AG08395 (cell line): ENCODE data around the gene RIN1.
"Not testable (repeated sequence)": the region's sequence is repeated elsewhere in the genome, so short reads cannot be mapped to it uniquely, and the experiment has no call there.

ENCODE experiments used
- DNase-seq: peaks from one replicate; pipeline ENCODE4 v3.0.0; 2012; ENCODE audit warnings: mixed read lengths, low spot score

RIN1 gene

DNA sequence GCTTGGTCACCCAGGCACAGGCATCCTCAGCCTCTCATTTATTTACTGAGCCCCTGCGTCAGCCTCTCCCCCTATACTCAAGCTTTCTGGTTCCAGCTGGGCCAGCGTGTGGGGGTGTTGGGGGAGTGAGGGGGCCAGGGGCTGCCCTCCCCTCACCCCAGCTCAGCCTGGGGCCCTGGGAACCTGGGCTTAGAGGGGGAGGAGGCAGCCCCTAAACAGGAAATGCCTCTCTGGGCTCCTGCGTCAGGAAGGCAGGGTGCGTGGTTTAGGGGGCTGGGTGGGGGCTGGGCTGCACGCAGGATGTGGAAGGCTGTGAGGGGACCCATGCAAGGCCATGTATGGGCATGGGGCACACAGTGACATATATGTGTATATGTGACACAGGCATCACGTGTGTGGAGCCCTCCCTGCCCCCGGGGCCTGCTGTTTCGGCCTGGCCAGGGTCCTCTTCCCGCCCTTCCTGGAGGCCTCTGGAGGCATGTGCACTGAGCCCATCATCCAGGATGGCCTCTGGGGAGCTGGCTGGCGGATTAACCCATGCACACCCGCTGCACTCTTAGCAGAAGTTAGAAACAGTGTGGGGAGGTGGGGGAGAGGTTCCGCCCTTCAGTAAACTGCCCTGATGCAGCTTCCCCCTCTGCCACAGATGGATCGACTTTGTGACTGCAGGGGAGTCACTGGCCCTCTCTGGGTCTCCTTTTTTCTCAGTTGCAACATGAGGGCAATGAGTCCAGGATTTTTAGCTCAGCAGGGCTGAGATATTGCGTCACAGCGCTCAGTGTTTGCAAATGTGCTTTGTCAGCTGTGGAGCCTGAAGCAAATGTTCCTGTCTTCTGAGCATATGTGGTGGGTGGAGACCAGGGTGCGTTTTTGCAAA is 18.3 kb downstream of the RIN1 start:
- DNase-seq: peak; percentile 46

DNA sequence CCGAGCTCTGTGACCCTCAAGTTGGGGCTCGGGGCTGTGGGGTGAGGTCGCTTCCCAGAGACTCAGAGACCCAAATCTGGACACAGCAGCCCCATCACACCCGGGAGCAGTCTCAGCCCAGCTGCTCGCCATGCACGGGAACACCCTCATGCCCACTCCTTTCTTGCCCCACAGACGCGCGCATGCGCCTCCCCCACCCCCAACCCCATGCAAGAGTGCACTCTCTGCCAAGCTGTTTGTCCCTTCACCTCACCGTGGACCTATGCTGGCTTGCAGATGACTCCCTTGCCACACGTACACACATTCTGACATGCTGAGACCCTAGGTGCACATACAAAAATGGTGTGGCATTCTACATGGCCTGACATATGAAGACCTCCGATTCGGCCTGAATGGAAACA is 18.9 kb downstream of the RIN1 start:
- DNase-seq: peak; percentile 76

DNA sequence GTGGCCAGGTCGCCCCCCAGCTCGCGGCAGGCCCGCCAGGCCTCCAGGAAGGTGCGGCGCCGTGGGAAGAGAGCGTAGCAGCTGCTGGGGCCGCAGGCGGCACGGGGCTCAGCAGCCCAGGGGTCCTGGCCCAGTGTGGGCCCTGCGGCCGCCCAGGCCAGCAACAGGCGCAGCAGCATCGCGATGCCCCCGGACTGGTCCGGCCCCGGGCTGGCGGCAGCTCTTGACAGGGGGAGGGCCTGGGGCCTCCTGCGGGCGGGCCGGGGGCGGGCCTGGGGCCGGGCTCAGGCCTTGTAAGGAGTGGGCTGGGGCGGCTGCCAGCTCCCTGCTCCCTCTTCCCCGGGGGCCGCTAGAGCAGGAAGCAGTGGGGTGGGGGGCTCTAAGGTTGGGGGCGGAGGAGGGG is 19.4 kb downstream of the RIN1 start, which contains the start of gene CD248:
CD248 (minus strand) TSS at position 196 of the 403 bp plus-strand sequence; CDS start at position 179, 17 bp downstream.
- DNase-seq: peak; percentile 72

DNA sequence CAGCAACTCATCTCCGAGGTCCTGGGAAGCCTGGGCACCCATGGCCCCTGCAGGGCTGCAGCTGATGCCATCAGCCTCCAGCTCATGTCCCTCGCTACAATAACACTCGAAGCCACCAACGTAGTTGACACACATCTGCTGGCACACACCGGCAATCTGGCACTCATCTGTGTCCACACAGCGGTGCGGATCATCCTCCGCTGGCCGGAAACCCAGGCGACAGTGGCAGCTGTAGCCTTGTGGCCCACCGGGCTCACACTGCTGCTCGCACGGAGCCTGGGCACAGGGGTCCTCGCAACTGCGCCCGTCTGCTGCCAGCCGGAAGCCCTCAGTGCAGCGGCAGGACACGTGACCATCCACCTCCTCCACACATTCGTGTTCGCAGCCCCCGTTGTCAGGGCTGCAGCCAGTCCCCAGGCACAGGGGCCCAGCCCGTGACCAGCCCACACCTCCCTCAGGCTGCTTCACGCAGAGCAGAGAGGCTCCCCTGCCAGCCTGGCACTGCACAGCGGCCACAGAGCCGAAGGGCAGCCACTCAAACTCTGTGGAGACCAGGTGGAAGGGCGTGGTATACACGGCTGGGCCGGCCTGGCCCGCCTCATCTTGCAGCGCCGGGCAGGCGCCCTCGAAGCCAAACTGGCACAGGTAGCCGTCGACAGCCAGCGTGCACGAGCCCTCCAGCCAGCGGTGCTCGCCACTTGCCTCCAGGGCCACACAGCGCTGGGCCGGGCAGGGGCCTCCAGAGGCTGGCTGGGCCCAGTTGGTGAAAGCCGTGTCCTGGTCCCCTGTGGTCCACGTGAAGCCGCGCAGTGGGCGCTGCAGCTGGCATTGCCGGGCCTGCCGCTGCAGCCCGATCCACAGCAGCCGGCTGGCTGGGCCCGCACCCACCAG is 20.1 kb downstream of the RIN1 start:
- no peak for DNase-seq

DNA sequence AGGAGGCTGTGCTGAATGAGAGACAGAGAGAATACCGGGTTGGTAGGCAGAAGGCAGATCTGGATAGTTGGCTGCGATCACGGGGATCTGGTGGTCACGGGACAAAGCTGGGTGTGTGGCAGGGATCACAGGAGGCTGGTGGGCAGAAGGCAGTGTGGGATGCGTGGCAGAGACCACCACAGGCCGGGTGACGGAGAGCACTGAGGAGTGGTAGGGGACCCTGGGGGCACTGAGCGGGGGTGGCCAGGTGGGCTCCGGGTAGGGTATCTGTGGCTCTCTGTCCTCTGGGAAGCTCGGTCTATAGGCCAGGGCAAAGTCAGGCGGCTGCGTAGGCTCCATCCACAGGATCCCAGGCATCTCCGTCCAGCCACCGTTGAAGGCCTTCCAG is 20.7 kb downstream of the RIN1 start:
- DNase-seq: no peak

DNA sequence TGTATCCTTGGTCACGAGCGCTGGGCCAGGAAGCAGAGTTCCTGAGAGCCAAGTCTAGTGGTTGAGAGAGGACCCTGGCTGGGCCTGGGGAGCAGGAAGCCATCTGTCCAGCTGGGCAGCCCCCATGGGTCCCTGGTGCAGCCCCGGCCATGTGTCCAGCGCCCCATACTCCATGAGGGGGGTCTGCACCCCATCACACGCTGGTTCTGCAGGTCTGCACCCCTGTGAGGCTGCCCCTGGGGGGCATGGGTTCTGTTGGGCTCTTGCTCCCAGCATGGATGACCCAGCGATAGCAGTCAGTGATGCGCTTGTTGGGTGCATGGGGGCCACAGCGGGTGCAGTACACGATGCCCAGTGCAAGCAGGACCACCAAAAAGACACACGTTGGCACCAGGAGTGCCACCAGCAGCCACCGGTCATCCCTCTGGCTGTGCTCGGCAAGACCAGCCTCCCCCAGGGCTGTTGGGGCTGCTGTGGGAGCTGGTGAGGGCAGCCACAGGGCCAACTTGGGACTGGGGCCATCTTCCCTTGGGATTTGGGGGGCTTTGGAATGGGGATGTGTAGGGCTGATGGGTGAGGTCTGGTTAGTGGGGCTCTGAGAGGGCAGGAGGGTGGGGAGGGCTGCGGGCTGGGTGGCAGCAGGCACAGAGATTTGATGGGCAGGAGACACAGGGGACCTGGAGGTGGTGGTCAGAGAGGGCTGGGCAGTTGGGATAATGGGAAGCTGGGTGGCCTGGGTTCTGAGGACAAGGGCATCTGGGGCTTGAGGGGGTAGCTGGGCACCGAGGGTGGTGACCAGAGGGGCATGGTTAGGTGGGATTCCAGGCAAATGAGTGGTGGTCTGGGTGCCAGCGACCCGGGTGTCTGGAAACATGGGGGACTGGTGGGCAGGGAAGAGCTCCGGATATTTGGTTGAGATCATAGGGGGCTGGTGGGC is 21.4 kb downstream of the RIN1 start:
- DNase-seq: no peak

DNA sequence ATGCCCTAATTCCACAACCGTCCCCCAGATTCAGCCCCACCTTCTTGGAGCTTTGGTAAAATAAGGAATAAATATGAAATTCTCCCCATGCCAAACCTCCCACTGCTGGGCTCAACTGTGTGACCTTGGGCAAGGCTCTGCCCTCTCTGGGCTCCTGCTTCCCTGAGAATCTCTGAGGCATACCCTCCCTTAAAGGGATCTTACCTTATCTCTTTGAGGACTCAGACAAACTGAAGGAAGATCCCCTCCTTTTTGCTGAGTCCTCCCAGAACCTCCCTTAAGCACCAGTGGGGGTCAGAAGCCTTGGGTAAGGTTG is 22.1 kb downstream of the RIN1 start:
- DNase-seq: no peak

DNA sequence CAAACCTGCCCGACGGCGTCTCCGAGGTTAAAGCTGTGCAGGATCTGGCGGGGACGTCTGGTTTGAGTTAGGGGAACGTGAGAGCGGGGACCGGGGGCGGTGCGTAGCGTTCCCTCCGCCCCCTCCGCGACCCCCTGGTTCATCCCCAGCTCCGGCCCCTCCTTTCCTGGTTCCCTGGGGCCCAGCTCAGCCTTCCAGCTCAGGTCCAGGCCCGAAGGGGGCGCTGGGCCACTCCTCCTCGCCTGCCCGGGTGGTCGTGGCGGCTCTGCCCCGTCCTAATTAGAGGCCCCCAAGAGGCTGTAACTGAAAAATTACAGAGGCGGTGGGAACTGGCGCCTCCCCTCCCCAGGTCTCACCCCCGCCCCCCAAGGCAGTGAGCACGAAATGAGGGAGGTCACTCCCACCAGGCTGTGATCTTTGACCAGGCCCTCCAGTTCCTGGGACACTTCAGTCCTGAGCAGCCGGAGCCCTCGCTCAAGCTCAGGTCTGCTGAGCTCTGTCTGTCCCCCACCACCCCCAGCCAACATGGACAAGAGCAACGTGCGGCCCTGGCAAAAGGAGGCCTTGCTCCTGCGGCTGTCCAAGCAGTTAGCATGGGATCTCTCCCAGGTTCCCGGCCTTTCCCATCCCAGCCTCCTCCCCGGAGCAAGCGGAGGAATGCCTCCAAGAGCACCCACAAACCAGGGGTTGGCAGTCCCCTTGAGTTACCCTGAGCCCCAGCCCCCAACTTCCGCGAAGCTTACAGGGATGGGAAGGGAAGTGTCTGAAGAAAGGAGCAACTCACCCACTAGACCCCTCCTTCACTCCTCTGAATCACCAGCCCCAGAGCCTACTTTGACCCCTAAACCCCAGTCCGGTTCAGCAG is 22.7 kb downstream of the RIN1 start:
- DNase-seq: no peak

DNA sequence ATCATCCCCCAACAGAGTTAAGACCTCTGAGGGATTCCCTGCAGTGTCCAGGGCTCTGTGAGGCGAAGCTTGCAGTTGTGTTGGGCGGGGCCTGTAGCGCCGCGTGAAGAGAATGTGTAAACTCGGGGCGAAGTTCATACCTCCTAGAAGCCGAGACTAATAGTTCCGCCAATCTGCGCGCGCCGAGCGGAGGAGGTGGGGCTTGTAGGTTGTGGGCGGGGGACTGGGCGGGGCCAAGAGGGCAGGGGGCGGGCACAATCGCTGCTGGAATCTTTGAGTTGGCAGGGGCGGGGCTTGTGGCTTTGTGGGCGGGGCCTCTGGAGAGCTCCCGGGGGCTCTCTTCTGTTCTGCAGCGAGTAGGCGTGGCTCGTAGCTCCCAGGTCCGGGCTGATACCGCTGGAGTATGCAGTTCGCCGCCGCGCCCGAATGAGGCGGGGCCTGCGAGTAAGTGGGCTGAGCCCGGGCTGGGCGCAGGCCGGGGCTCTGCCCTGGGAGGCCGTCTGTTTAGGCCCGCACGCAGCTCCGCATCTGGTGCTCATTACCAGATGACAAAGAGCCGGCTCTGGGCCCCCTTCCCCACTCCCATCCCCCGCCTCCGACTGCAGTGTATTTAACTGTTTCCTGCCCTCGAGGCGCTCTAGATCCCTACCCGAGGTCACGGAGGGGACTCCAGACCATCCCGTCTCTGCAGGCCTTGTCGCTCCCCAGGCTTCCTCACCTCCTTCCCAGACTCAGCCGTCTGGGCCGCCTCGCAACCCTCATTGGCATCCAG is 23.5 kb downstream of the RIN1 start:
- DNase-seq: peak; percentile 98

DNA sequence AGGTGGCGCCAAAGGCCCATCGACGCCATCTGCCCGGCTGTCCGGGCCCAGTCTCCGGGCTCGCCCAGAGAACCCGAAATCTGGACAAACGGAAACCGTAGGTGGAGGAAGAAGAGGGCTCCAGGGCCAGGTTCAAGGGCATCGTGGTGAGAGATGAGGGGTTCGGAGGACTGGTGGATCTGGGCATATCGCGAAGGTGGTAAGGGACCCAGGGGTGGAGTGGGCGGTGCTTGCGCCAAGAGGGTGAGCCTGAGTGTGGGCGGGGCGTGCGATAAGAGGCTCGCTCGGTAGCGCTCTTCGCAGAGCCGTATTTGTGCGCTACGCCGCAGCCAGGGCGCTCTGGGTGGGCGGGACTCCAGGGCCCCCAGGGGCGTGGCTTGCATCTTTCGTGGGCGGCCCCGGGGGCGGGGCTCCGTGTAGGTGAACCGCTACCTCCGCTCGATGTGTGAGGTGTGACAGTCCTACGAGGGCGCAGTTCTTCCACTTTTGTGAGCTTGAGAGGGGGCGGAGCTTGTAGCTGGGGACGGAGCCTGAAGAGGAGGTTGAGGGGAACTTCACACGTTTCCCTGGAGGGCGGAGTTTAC is 24.2 kb downstream of the RIN1 start:
- DNase-seq: peak; percentile 85

DNA sequence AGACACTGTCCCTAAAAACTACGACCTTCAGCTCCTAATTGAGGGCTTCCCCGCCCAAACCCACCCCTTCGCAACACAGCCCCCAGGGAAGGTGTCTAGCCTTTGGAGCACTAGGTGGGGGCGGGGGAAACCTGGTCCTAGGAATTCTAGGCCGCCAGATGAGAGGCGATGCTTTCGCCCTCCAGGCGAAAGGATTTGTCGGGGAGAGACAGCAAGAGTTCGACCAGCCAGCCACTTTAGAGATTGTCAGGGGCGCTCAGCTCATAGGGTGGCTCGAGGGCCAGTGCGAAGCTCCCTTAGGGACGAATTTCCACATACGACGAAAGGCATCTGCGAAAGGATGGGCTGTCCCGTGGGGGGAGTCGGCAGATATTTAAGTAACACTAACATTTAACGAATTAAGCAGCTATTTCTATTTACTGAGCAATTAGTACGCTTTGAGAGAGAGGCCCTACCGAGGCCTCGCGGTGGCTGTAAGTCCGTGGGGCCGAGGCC is 24.7 kb downstream of the RIN1 start:
- DNase-seq: no peak

DNA sequence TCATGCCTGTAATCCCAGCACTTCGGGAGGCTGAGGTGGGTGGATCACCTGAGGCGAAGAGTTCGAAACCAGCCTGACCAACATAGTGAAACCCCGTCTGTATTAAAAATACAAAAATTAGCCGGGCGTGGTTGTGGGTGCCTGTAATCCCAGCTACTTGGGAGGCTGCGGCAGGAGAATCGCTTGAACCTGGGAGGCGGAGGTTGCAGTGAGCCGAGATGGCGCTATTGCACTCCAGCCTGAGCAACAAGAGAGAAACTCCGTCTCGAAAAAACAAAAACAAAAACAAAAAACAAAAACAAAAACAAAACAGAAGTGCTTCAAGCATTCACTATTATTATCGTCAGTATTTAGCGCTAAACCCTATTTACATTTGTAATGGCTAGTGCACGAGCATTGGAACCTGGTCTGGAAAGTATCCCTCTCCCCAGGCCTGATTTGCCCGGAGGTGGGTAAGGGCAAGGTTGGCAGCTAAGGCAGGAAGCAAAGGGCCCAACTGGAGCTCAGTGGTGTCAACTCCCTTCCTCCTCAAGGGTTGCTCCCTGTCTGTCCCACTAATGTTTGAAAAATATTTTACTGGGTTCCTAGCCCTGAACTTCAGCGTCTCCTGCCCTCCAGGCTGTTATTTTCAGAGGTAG is 25.3 kb downstream of the RIN1 start:
- DNase-seq: not testable (repeated sequence)

DNA sequence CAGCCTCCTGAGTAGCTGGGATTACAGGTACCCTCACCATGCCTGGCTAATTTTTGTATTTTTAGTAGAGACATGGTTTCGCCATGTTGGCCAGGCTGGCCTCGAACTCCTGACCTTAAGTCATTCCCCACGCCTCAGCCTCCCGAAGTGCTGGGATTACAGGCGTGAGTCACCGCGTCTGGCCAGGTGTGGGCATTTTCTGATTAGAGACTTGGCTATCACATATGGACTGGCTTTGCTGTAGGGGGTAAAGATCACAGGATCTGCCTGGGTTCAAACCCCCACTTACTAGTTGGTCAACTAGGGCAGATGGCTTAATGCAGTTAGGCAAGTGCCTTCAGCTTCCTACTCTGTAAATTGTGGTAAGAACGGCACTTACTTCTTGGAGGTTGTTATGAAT is 25.9 kb downstream of the RIN1 start:
- DNase-seq: no peak

DNA sequence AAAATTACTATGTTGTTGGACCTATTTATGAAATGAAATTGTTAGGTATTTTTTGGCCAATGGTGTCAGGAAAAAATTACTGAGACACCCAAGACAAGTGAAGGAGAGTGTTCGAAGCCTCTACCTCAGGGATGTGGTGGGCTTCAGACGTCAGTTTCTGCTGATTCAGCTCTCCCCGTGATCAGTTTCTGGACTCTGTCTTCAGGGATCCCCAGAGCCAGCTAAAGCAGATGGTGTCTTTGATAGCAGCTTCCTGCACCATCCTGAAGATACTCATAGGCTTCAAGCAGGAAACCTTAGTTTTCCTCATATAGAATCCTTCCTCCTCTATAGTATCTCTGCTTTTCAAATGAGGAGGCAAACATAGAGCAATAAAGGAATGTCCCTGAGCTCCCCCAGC is 26.8 kb downstream of the RIN1 start:
- no peak for DNase-seq

DNA sequence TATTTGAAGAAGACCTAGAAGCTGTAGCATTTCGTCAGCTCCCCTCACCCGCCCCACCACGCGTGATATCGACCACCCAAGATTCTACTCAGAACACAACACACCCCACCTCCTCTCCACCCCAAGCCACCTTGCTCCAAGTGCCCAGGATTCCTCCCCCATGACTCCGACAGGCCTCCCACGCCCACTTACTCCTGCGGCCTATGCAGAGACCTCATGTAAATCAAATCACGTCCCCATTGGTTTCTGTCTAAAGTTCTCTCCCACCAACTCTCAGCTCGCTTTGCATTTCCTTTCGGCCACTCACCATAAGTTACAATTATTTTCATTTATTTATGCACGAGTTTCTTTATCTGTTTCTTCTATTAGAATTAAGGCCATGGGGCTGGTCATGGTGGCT is 33.6 kb downstream of the RIN1 start:
- no peak for DNase-seq

DNA sequence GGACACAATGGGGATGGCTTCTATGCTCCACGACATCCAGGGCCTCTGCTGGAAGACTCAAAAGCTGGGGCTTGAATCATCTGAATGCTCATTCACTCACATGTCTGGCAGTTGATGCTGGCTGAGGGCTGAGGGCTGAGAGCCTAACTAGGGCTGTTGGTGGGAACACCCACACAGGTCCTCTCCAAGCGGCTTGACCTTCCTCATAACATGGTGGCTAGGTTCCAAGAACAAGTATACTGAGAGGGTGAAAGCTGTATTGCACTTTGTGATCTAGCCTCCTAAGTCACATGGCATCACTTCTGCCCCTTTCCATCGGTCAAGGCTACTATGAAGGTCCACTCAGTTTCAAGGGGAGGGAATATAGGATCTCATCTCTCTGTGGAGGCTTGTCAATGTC is 37.0 kb downstream of the RIN1 start:
- DNase-seq: no peak

DNA sequence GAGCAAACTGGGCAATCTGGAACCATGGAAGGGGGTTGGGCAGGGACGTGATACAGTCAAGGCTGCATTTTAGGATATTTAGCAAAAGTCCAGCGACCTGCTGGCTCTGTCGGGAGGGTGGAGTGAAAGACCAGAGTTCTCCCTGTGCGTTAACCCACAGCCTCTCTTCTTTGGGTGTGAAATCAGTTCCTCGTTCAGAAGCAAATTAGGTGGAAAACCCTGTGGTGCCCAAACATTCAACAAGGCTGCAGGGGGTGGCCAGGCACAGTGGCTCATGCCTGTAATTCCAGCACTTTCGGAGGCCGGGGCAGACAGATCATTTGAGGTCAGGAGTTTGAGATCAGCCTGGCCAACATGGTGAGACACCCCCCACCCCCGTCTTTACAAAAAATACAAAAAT is 38.6 kb downstream of the RIN1 start:
- DNase-seq: no peak

DNA sequence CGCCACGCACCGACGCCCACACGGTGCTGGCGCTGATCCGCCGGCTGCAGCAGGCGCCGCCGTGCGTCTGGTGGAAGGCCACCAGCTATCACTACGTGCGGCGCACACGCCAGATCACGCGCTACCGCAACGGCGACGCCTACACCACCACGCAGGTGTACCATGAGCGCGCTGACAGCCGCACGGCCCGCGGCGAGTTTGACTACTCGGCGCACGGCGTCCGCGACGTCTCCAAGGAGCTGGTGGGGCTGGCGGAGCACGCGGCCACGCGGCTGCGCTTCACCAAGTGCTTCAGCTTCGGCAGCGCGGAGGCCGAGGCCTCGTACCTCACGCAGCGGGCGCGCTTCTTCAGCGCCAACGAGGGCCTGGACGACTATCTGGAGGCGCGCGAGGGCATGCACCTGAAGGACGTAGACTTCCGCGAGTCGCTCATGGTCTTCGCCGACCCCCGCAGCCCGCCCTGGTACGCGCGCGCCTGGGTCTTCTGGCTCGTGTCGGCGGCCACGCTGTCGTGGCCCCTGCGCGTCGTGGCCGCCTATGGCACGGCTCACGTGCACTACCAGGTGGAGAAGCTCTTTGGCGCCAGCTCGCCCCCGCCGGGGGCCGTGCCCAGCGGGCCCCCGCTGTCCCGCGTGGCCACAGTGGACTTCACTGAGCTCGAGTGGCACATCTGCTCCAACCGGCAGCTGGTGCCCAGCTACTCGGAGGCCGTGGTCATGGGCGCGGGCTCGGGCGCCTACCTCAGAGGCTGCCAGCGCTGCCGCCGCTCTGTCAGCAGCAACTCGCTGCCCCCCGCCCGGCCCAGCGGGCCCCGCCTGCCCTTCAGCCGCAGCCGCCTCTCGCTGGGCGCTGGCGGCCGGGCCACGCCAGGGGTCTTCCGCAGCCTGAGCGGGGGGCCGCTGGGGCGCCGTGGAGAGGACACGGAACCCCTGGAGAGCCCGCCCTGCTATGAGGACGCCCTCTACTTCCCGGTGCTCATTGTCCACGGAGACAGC is 41.3 kb downstream of the RIN1 start:
- DNase-seq: no peak
